ENCODE data around the gene SLC39A1. TPM values are rescaled to one million over a fixed set of nuclear protein-coding genes. Genes with fewer than 3 reads are reported as not detected.

Gene SLC39A1
- total RNA-seq, 1 experiment from 2014 or later, result 124 TPM

GRCh38 chr1:153973525-153973924, 10.2 kb upstream of the SLC39A1 start:
- no peaks in the 10 kb centered on the region for H3K9me3 Mint-ChIP-seq (ENCODE audit: unreplicated experiment)
- DNase-seq (ENCODE audit: unreplicated experiment), result no peak
- intact Hi-C loops (cut with micrococcal nuclease), result no loop called here
- POLR2A ChIA-PET, result interaction anchor here (0.6 to 9.6 kb wide), 6 partner anchors 11 to 891 kb away, joined by 3 to 647 read pairs (median 4); partner anchors contain the start of genes CREB3L4, CRTC2, DENND4B and RAB13
- TF ChIP-seq, protein P1, sequence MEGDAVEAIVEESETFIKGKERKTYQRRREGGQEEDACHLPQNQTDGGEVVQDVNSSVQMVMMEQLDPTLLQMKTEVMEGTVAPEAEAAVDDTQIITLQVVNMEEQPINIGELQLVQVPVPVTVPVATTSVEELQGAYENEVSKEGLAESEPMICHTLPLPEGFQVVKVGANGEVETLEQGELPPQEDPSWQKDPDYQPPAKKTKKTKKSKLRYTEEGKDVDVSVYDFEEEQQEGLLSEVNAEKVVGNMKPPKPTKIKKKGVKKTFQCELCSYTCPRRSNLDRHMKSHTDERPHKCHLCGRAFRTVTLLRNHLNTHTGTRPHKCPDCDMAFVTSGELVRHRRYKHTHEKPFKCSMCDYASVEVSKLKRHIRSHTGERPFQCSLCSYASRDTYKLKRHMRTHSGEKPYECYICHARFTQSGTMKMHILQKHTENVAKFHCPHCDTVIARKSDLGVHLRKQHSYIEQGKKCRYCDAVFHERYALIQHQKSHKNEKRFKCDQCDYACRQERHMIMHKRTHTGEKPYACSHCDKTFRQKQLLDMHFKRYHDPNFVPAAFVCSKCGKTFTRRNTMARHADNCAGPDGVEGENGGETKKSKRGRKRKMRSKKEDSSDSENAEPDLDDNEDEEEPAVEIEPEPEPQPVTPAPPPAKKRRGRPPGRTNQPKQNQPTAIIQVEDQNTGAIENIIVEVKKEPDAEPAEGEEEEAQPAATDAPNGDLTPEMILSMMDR (IDR thresholded peaks at IDR 0.05; ENCODE audit: unreplicated experiment), result no peak
- H3K4me3 Mint-ChIP-seq (ENCODE audit: unreplicated experiment), result no peak overlapping the region
- peaks cover 29% of the 10 kb centered on the region for H3K4me1 Mint-ChIP-seq (ENCODE audit: insufficient read depth, unreplicated experiment)
- BruUV-seq (replicated peaks), result no TSS peak
- no peaks in the 10 kb centered on the region for H3K27me3 Mint-ChIP-seq (ENCODE audit: insufficient read depth, unreplicated experiment)
- peaks cover 47% of the 10 kb centered on the region for H3K36me3 Mint-ChIP-seq (ENCODE audit: insufficient read depth, unreplicated experiment)
- no peak overlapping the region for H3K27ac Mint-ChIP-seq (ENCODE audit: low read depth, unreplicated experiment)
- CTCF ChIA-PET, result interaction anchor here (1.0 kb wide), 1 partner anchor 192 kb away, joined by 3 read pairs; no protein-coding TSS in a partner anchor

GRCh38 chr1:153973071-153973470, 9.7 kb upstream of the SLC39A1 start:
- Mint-ChIP-seq H3K4me3 (ENCODE audit: unreplicated experiment) (no peak overlapping the region), H3K4me1 (ENCODE audit: insufficient read depth, unreplicated experiment) (peaks cover 28% of the 10 kb centered on the region), H3K36me3 (ENCODE audit: insufficient read depth, unreplicated experiment) (peaks cover 50% of the 10 kb centered on the region), H3K27me3 (ENCODE audit: insufficient read depth, unreplicated experiment) (no peaks in the 10 kb centered on the region), H3K9me3 (ENCODE audit: unreplicated experiment) (no peaks in the 10 kb centered on the region), H3K27ac (ENCODE audit: low read depth, unreplicated experiment) (no peak overlapping the region)
- no peak for DNase-seq (ENCODE audit: unreplicated experiment)
- POLR2A ChIA-PET, result interaction anchor here (0.6 to 9.6 kb wide), 4 partner anchors 10 to 48 kb away, joined by 3 to 647 read pairs (median 126); partner anchors contain the start of genes CREB3L4, CRTC2, DENND4B and RAB13
- BruUV-seq (replicated peaks), result no TSS peak
- intact Hi-C loops (cut with micrococcal nuclease), result no loop called here
- CTCF ChIA-PET, result interaction anchor here (1.0 kb wide), 1 partner anchor 191 kb away, joined by 3 read pairs; no protein-coding TSS in a partner anchor
- TF ChIP-seq, protein P1 (IDR thresholded peaks at IDR 0.05; ENCODE audit: unreplicated experiment), result no peak

GRCh38 chr1:153970346-153970745, 7.0 kb upstream of the SLC39A1 start:
- ChIA-PET POLR2A (interaction anchor here (0.6 kb wide), 1 partner anchor 10 kb away, joined by 3 read pairs; no protein-coding TSS in a partner anchor), CTCF (interaction anchor here (0.6 to 5.2 kb wide), 3 partner anchors 8 to 358 kb away, joined by 3 to 45 read pairs (median 4); partner anchors contain the start of genes RAB13 and S100A16)
- TF ChIP-seq, protein P1 (IDR thresholded peaks at IDR 0.05; ENCODE audit: unreplicated experiment), result no peak
- Mint-ChIP-seq H3K36me3 (ENCODE audit: insufficient read depth, unreplicated experiment) (peaks cover 44% of the 10 kb centered on the region), H3K4me1 (ENCODE audit: insufficient read depth, unreplicated experiment) (peaks cover 27% of the 10 kb centered on the region), H3K27me3 (ENCODE audit: insufficient read depth, unreplicated experiment) (no peaks in the 10 kb centered on the region), H3K27ac (ENCODE audit: low read depth, unreplicated experiment) (no peak overlapping the region), H3K9me3 (ENCODE audit: unreplicated experiment) (no peaks in the 10 kb centered on the region), H3K4me3 (ENCODE audit: unreplicated experiment) (no peak overlapping the region)
- BruUV-seq (replicated peaks), result no TSS peak
- intact Hi-C loops (cut with micrococcal nuclease), result no loop called here
- DNase-seq (ENCODE audit: unreplicated experiment), result no peak

DNA sequence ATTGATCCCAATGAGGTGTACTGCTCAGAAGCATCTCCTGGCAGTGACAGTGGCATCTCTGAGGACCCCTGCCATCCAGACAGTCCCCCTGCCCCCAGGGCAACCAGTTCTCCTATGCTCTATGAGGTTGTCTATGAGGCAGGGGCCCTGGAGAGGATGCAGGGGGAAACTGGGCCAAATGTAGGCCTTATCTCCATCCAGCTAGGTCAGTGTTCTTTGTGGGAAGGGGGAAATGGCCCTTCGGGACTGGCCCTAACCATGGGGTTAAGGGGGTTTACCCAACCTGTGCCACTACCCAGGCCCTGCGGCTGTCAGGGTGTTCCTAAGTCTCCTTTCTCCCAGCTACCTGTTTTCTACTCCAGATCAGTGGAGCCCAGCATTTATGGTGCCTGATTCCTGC, 5.6 kb upstream of the SLC39A1 start:
- H3K4me3 Mint-ChIP-seq (ENCODE audit: unreplicated experiment), result peak overlapping the region; percentile 95
- no TSS peak for BruUV-seq (replicated peaks)
- CTCF ChIA-PET, result interaction anchor here (0.5 to 5.2 kb wide), 8 partner anchors 8 to 457 kb away, joined by 3 to 45 read pairs (median 6); partner anchors contain the start of genes JTB and RAB13
- peak overlapping the region; percentile 94 for H3K27ac Mint-ChIP-seq (ENCODE audit: low read depth, unreplicated experiment)
- peaks cover 33% of the 10 kb centered on the region for H3K4me1 Mint-ChIP-seq (ENCODE audit: insufficient read depth, unreplicated experiment)
- H3K36me3 Mint-ChIP-seq (ENCODE audit: insufficient read depth, unreplicated experiment), result peaks cover 30% of the 10 kb centered on the region
- H3K27me3 Mint-ChIP-seq (ENCODE audit: insufficient read depth, unreplicated experiment), result no peaks in the 10 kb centered on the region
- no peaks in the 10 kb centered on the region for H3K9me3 Mint-ChIP-seq (ENCODE audit: unreplicated experiment)
- no peak for DNase-seq (ENCODE audit: unreplicated experiment)
- intact Hi-C loops (cut with micrococcal nuclease), result no loop called here
- TF ChIP-seq, protein P1 (IDR thresholded peaks at IDR 0.05; ENCODE audit: unreplicated experiment), result no peak
- POLR2A ChIA-PET, result interaction anchor here (4.2 to 16.6 kb wide), 5 partner anchors 8 to 187 kb away, joined by 37 to 647 read pairs (median 358); partner anchors contain the start of genes CRTC2, DENND4B, GATAD2B and JTB
